Neural progenitor cell (in vitro differentiated cells): ENCODE measurements around the gene COQ9.

ENCODE experiments used
- EZH2 ChIP-seq: fragments of 200-600 bp; sonication (generic); IDR thresholded peaks from 2 replicates; pipeline ENCODE4 v1.6.1; 2017; ENCODE audit warnings: antibody characterized with exemption, mild to moderate bottlenecking, moderate library complexity
- EZH2phosphoT487 ChIP-seq: fragments of 200-600 bp; sonication (generic); IDR thresholded peaks from 2 replicates; pipeline ENCODE4 v1.6.1; 2017; ENCODE audit warnings: antibody characterized with exemption
- TF ChIP-seq, protein P1 (sequence below): fragments of 200-600 bp; sonication (generic); IDR thresholded peaks from 2 replicates; pipeline ENCODE4 v1.5.1; 2017; ENCODE audit warnings: antibody characterized with exemption, mild to moderate bottlenecking

DNA sequence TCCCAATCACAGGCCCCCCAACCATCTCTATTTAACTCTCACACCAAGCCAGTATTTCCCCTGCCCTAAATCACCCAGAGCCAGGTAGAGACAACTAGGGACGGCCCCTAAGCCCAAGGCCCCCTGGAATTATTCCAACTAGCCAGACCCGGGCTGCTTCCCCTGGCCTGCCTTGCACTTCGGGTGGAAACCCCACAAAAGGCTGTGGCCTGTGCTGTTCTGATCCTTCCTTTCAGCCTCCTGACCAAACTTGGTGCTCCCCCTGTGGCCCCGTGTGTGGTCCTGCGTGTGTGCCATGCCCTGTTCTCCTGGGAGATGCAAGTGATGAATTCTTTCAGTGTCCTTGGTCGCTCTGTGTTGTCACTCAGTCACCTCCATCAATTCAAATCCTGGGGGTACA, 27.8 kb upstream of the COQ9 start:
- TF ChIP-seq, protein P1, sequence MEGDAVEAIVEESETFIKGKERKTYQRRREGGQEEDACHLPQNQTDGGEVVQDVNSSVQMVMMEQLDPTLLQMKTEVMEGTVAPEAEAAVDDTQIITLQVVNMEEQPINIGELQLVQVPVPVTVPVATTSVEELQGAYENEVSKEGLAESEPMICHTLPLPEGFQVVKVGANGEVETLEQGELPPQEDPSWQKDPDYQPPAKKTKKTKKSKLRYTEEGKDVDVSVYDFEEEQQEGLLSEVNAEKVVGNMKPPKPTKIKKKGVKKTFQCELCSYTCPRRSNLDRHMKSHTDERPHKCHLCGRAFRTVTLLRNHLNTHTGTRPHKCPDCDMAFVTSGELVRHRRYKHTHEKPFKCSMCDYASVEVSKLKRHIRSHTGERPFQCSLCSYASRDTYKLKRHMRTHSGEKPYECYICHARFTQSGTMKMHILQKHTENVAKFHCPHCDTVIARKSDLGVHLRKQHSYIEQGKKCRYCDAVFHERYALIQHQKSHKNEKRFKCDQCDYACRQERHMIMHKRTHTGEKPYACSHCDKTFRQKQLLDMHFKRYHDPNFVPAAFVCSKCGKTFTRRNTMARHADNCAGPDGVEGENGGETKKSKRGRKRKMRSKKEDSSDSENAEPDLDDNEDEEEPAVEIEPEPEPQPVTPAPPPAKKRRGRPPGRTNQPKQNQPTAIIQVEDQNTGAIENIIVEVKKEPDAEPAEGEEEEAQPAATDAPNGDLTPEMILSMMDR, result no peak
- TF ChIP-seq EZH2phosphoT487, result no peak
- no peak for TF ChIP-seq EZH2
